ENCODE results near the gene DDR1.

The DDR1 gene

GRCh38 chr6:30839671-30840070 is 44.6 kb upstream of the DDR1 start:
- DNase-seq (ENCODE audit: low read depth) = no peak
- no peak overlapping the region for H3K4me3 ChIP-seq (ENCODE audit: low read depth, low read length)
- TF ChIP-seq, protein P1, sequence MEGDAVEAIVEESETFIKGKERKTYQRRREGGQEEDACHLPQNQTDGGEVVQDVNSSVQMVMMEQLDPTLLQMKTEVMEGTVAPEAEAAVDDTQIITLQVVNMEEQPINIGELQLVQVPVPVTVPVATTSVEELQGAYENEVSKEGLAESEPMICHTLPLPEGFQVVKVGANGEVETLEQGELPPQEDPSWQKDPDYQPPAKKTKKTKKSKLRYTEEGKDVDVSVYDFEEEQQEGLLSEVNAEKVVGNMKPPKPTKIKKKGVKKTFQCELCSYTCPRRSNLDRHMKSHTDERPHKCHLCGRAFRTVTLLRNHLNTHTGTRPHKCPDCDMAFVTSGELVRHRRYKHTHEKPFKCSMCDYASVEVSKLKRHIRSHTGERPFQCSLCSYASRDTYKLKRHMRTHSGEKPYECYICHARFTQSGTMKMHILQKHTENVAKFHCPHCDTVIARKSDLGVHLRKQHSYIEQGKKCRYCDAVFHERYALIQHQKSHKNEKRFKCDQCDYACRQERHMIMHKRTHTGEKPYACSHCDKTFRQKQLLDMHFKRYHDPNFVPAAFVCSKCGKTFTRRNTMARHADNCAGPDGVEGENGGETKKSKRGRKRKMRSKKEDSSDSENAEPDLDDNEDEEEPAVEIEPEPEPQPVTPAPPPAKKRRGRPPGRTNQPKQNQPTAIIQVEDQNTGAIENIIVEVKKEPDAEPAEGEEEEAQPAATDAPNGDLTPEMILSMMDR (conservative IDR thresholded peaks at IDR 0.05; ENCODE audit: low read depth, low read length) = no peak

DNA sequence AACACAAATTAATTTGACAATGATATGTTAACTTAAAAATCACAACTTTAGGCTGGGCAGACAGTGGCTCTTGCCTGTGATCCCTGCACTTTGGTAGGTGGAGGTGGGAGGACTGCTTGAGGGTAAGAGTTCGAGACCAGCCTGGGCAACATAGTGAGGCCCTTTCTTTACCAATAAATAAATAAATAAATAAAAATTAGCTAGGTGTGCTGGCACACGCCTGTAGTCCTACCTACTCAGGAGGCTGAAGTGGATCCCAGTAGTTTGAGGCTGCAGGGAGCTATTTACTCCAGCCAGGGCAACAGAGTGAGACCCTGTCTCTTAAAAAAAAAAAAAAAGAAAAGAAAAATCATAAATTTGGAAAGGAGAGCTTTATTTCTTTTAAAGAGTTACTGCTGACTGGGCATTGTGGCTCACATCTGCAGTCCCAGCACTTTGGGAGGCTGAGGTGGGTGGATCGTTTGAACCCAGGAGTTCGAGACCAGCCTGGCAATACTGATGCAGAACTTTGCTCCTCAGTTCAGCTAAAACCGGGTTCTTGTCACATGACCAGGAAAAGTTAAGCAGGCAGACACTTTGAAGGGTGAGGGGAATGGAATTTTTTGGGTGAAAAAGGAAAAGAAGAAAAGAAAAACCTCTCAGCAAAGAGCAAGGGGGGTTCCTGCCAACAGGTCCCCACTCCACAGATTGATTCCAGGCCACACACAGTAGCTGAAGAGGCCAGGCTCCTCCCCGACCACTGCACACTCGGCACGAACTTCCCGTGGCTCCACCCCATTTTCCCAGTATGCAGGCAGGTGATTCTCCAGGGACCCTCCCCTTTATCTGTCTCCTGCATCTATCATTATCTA is 44.0 kb upstream of the DDR1 start:
- TF ChIP-seq, protein P1 (conservative IDR thresholded peaks at IDR 0.05; ENCODE audit: low read depth, low read length) = no peak
- DNase-seq (ENCODE audit: low read depth) = no peak
- H3K4me3 ChIP-seq (ENCODE audit: low read depth, low read length) = no peak overlapping the region

DNA sequence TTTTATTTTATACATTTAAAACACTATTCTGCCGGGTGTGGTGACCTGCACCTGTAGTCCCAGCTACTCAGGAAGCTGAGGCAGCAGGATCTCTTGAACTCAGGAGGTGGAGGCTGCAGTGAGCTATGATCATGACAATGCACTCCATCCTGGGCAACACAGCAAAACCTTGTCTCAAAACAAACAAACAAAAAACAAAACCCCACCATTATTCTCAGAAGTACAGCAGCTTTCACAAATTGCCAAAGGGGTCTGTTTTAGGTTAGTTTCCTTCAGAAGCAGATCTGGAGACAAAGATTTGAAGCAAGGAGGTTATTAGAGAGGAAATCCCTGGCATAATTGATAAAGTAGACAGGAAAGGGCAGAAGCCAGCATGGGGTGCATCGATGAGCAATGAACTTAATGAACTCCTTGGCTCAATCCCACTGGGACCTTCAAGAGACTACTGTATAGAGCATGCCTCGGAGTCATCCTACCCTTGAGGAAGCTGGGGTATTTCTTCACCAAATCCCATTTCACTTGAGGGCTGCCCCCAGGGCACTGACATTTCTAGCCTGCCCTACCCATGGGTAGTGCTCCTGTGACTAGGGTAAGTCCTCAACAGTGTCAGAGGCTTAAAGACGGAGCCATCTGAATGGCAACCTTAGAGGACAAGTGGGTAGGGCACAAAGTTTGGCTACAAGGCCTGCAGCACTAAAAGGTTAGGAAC is 43.2 kb upstream of the DDR1 start:
- no peak for DNase-seq (ENCODE audit: low read depth)
- TF ChIP-seq, protein P1 (conservative IDR thresholded peaks at IDR 0.05; ENCODE audit: low read depth, low read length) = no peak
- H3K4me3 ChIP-seq (ENCODE audit: low read depth, low read length) = no peak overlapping the region

GRCh38 chr6:30841644-30842504 is 42.4 kb upstream of the DDR1 start:
- peak; percentile 84 for DNase-seq (ENCODE audit: low read depth)
- TF ChIP-seq, protein P1 (conservative IDR thresholded peaks at IDR 0.05; ENCODE audit: low read depth, low read length) = no peak
- no peak overlapping the region for H3K4me3 ChIP-seq (ENCODE audit: low read depth, low read length)

- peak; percentile 74 for DNase-seq (ENCODE audit: low read depth)
- TF ChIP-seq, protein P1 (conservative IDR thresholded peaks at IDR 0.05; ENCODE audit: low read depth, low read length) = no peak
- H3K4me3 ChIP-seq (ENCODE audit: low read depth, low read length) = no peak overlapping the region
These were observed 41.3 kb upstream of the DDR1 start for GRCh38 chr6:30842754-30843610.

- TF ChIP-seq, protein P1 (conservative IDR thresholded peaks at IDR 0.05; ENCODE audit: low read depth, low read length) = no peak
- no peak for DNase-seq (ENCODE audit: low read depth)
- H3K4me3 ChIP-seq (ENCODE audit: low read depth, low read length) = no peak overlapping the region
These were observed 40.7 kb upstream of the DDR1 start for GRCh38 chr6:30843611-30843998.

All from choroid plexus epithelial cell (primary cell).